K562 (cell line): ENCODE measurements around the gene INHBE. TPM values are rescaled to one million over a fixed set of nuclear protein-coding genes. Genes with fewer than 3 reads are reported as not detected.

Experiments used
- ATAC-seq: fragments of 200-7000 bp; cut with Tn5 transposase; 3 replicates; pipeline ENCODE4 v1.9.1; 2020; ENCODE audit warnings: moderate library complexity
- BruUV-seq: library from RNA; stranded (reverse); fragments of 400-500 nt; replicated peaks from 2 replicates; lab custom pipeline; 2021; lab: Mats Ljungman, UMichigan
- CTCF ChIA-PET: fragments of 300-600 bp; formaldehyde crosslinking; extraction: SDS; loops from one replicate; lab custom pipeline; 2021; ENCODE audit warnings: low intra/inter-chr PET ratio; lab: Yijun Ruan, JAX
- POLR2A ChIA-PET: fragments of 300-600, 350-650 bp; sonication (Branson Sonifier 250); formaldehyde crosslinking; extraction: SDS; loops from one replicate; lab custom pipeline; 2021; ENCODE audit warnings: antibody characterized with exemption, inconsistent platforms; lab: Yijun Ruan, JAX
- DNase-seq, 4 experiments: peaks; one replicate each; pipeline versions ENCODE4 v3.0.0 to v3.0.0-alpha.2; 2011 to 2018; ENCODE audit warnings: low spot score in 3 of 4, mixed read lengths in 3 of 4; ENCODE audit errors: extremely low read depth in 1 of 4
- FAIRE-seq: peaks from 2 replicates; lab custom pipeline; 2011; peaks lifted over from hg19 to GRCh38; lab: Jason Lieb, UNC
- H2AFZ ChIP-seq: 2 replicates; pipeline ENCODE4 v1.6.0; 2011; ENCODE audit warnings: low read depth, low read length, control low read depth, inconsistent platforms
- H3K27ac ChIP-seq: fragments of 200-600 bp; 3 replicates; pipeline ENCODE4 v1.8.0; 2011; ENCODE audit warnings: low read depth, mild to moderate bottlenecking, control low read depth, inconsistent platforms, low read length, moderate library complexity, mixed read lengths; ENCODE audit errors: extremely low read depth
- H3K27me3 ChIP-seq, 2 experiments: fragments of 300-600 bp in 1 of 2; 2 replicates in 1 of 2; 3 replicates in 1 of 2; pipeline versions ENCODE4 v1.6.0 to v1.8.0; 2011; ENCODE audit warnings: inconsistent platforms in 2 of 2, low read length in 2 of 2, mild to moderate bottlenecking in 1 of 2, mixed read lengths in 1 of 2, moderate library complexity in 1 of 2; ENCODE audit not compliant: control insufficient read depth in 2 of 2, insufficient read depth in 2 of 2
- H3K36me3 ChIP-seq: fragments of 300-600 bp; 3 replicates; pipeline ENCODE4 v1.8.0; 2011; ENCODE audit warnings: mild to moderate bottlenecking, low read length, inconsistent platforms; ENCODE audit not compliant: control insufficient read depth, insufficient read depth
- H3K4me1 ChIP-seq, 2 experiments: fragments of 200-600 bp in 1 of 2; replicated peaks in 1 of 2; 2 replicates in 1 of 2; 3 replicates in 1 of 2; pipeline versions ENCODE4 v1.5.1 to v1.8.0; 2011; ENCODE audit warnings: inconsistent platforms in 2 of 2, low read length in 2 of 2, mild to moderate bottlenecking in 1 of 2, mixed read lengths in 1 of 2, moderate library complexity in 1 of 2; ENCODE audit not compliant: control insufficient read depth in 2 of 2, insufficient read depth in 2 of 2
- H3K4me2 ChIP-seq: 2 replicates; pipeline ENCODE4 v1.6.1; 2011; ENCODE audit warnings: low read length, control low read depth, inconsistent platforms, mixed read lengths; ENCODE audit not compliant: insufficient read depth
- H3K4me3 ChIP-seq: fragments of 200-600 bp; sonication (generic), shearing (Covaris generic); 2 replicates; pipeline ENCODE4 v1.5.1; 2016; ENCODE audit warnings: control low read depth, inconsistent platforms
- H3K79me2 ChIP-seq: fragments of 200-600 bp; 3 replicates; pipeline ENCODE4 v1.8.0; 2011; ENCODE audit warnings: low read length, inconsistent platforms; ENCODE audit not compliant: control insufficient read depth, insufficient read depth
- H3K9ac ChIP-seq, 2 experiments: 2 replicates each; pipeline versions ENCODE4 v1.6.0 to v1.6.1; 2011; ENCODE audit warnings: low read depth in 2 of 2, low read length in 2 of 2, control low read depth in 1 of 2, inconsistent platforms in 1 of 2, mild to moderate bottlenecking in 1 of 2, mixed read lengths in 1 of 2; ENCODE audit not compliant: insufficient read depth in 1 of 2
- H3K9me1 ChIP-seq: one replicate; pipeline ENCODE4 v1.6.0; 2011; ENCODE audit warnings: inconsistent platforms, mild to moderate bottlenecking, low read length, moderate library complexity; ENCODE audit not compliant: control insufficient read depth, insufficient read depth
- H3K9me3 ChIP-seq: replicated peaks from 2 replicates; pipeline ENCODE4 v1.5.1; 2011; ENCODE audit warnings: low read depth, low read length, inconsistent platforms; ENCODE audit not compliant: control insufficient read depth, insufficient read depth
- H4K20me1 ChIP-seq: replicated peaks from 2 replicates; pipeline ENCODE4 v1.6.1; 2011; ENCODE audit warnings: low read length, inconsistent platforms, mixed read lengths; ENCODE audit not compliant: control insufficient read depth, insufficient read depth
- AFF4 ChIP-seq: sonication (generic); formaldehyde crosslinking; IDR thresholded peaks from 2 replicates; pipeline ENCODE4 v1.8.0; 2023; ENCODE audit warnings: mild to moderate bottlenecking, missing genetic modification reagents
- HDAC2 ChIP-seq: fragments of 450-650 bp; IDR thresholded peaks from 2 replicates; pipeline ENCODE4 v1.6.1; 2016; ENCODE audit warnings: mild to moderate bottlenecking
- MBD1 ChIP-seq: fragments of 250-450 bp; sonication (Bioruptor Pico); IDR thresholded peaks from 2 replicates; pipeline ENCODE4 v1.8.0; 2022; ENCODE audit warnings: inconsistent platforms
- NCOA1 ChIP-seq: fragments of 450-650 bp; IDR thresholded peaks from 2 replicates; pipeline ENCODE4 v1.6.1; 2016; ENCODE audit warnings: low read depth
- REST ChIP-seq, 2 experiments: fragments of 450-650 bp; formaldehyde crosslinking in 1 of 2; IDR thresholded peaks; 2 replicates each; pipeline versions ENCODE4 v1.4.0 to v1.6.1; 2014 to 2020; ENCODE audit warnings: mild to moderate bottlenecking in 2 of 2, borderline replicate concordance in 1 of 2, low read depth in 1 of 2
- WGBS: fragments of 100-300 bp; shearing (Covaris generic); methylation state at CpG from one replicate; pipeline ENCODE4 v1.1.6; 2016; ENCODE audit warnings: low coverage, mixed read lengths; ENCODE audit not compliant: insufficient coverage; ENCODE audit errors: missing lambda C conversion rate; 5-methylcytosine and 5-hydroxymethylcytosine counted together
- in situ Hi-C: fragments of 300-500 bp; cut with MboI; formaldehyde crosslinking; loops from 4 replicates; pipeline ENCODE4 v1.15.0; 2018; ENCODE audit warnings: inconsistent platforms, mixed read lengths
- intact Hi-C: fragments of 100-400 bp; cut with micrococcal nuclease; formaldehyde crosslinking; loops from 2 replicates; pipeline ENCODE4 v1.14.2; 2022
- polyA plus RNA-seq, 8 experiments: library from polyadenylated mRNA; depleted of rRNA in 4 of 8; stranded (reverse) in 5 of 8; unstranded in 3 of 8; fragments of >200 nt; fragmentation: Nextera tagmentation in 2 of 8; fragmentation: Illumina TruSeq in 1 of 8; extraction: Ambion mirVana in 2 of 8; extraction: Trizol in 1 of 8; gene quantifications; 2 replicates each; pipeline versions ENCODE4 v1.2.1 to v1.2.3, GENCODE V29; 2011 to 2014; ENCODE audit warnings: inconsistent platforms in 1 of 8, missing spikeins in 1 of 8
- total RNA-seq, 7 experiments: library from RNA; depleted of rRNA in 6 of 7; stranded (reverse); fragments of >200 nt in 6 of 7; fragmentation: Illumina TruSeq in 2 of 7; extraction: Trizol in 2 of 7; gene quantifications; 2 replicates each; pipeline versions ENCODE4 v1.2.1 to v1.2.3, GENCODE V29; 2011 to 2021; ENCODE audit warnings: low replicate concordance in 1 of 7

INHBE gene
- total and polyA plus RNA-seq, 9 of the 15 experiments (the other 6 are each of a cell fraction or from before 2014, with no cell fraction given), result 0.94 to 9.9 (median 7.3) TPM

- Histone ChIP-seq H3K4me1 (peaks cover 46 to 64% of the 10 kb centered on the region in 2 experiments), H3K9me3 (no peaks in the 10 kb centered on the region), H2AFZ (peak overlapping the region; percentile 97), H4K20me1 (no peaks in the 10 kb centered on the region), H3K9me1 (no peaks in the 10 kb centered on the region), H3K27ac (peak overlapping the region; percentile 71), H3K9ac (peak overlapping the region; percentile 71 to 89), H3K36me3 (no peaks in the 10 kb centered on the region), H3K4me3 (peak overlapping the region; percentile 62), H3K79me2 (peaks cover 20% of the 10 kb centered on the region; the same call in 2 of the 3 replicates), H3K27me3 (no peaks in the 10 kb centered on the region), H3K4me2 (peak overlapping the region; percentile 91)
- WGBS, result 21% methylated on average over 3 of the region's 3 CpGs
- ChIA-PET CTCF (interaction anchor here (0.5 to 1.9 kb wide), 4 partner anchors 317 to 1697 kb away, joined by 3 to 8 read pairs (median 3); no protein-coding TSS in a partner anchor), POLR2A (interaction anchor here (0.6 to 1.7 kb wide), 18 partner anchors 11 to 323 kb away, joined by 3 to 8 read pairs (median 3); partner anchors contain the start of genes DDIT3 and SHMT2)
- ATAC-seq, result no peak
- BruUV-seq, result TSS peak; percentile 94
- intact Hi-C loops (loop anchor here (2.0 to 5.0 kb wide), 3 partner anchors 28 to 234 kb away; partner anchors contain the start of genes DDIT3 and OS9), in situ Hi-C loops (no loop called here)
- no peak for FAIRE-seq
- no peak for DNase-seq
- no peak for TF ChIP-seq REST (IDR thresholded peaks at IDR 0.05; ENCODE audit: borderline replicate concordance)
- TF ChIP-seq REST (CRISPR knock-in tag; IDR thresholded peaks at IDR 0.05; ENCODE audit: low read depth), result no peak
- TF ChIP-seq NCOA1, result no peak
- no peak for TF ChIP-seq MBD1 (CRISPR knock-in tag)
- TF ChIP-seq HDAC2, result 0 out of 2 replicates have a peak, but pooled peaks have one; percentile 11
- 0 out of 2 replicates have a peak, but pooled peaks have one; percentile 3 for TF ChIP-seq AFF4
Observed at GRCh38 chr12:57458665-57459054, 3.6 kb downstream of the INHBE start.
